Activated CD8-positive, alpha-beta memory T cell treated with anti-CD3 and anti-CD28 coated beads, Interleukin-2, amount 50 U/mL, for 48 hours (primary cell): Measurements from ENCODE around the gene GGT6.
A peak's percentile ranks its signal among the peaks of the same experiment; 100 is the strongest.
"Not testable (repeated sequence)": the region's sequence is repeated elsewhere in the genome, so short reads cannot be mapped to it uniquely, and the experiment has no call there.

ENCODE experiments used
- DNase-seq: peaks from one replicate; pipeline ENCODE4 v3.0.0-alpha.2; 2020

GGT6 gene

DNA sequence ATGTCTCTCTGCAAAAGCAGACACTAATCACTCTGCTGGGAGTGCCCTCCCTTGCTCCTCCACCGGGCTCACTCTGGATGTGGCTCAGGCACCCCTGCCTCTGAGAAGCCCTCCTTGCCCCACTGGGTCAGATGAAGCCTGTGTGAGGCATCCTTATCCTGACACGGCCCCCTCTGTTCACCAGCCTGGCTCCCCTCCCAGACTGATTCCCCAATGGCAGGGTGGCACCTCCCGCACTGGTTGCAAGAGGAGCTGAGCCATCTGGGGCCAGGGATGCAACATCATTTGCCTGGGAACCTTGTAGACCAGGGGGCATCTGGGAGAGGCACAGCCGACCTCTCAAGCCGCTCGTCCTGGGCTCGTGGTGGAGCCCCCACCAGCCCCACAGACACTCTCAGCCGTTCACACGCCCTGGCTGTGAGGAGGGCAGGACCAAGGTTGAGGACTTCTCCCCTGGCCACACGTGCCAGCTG lies 30.6 kb upstream of the GGT6 start:
- no peak for DNase-seq

DNA sequence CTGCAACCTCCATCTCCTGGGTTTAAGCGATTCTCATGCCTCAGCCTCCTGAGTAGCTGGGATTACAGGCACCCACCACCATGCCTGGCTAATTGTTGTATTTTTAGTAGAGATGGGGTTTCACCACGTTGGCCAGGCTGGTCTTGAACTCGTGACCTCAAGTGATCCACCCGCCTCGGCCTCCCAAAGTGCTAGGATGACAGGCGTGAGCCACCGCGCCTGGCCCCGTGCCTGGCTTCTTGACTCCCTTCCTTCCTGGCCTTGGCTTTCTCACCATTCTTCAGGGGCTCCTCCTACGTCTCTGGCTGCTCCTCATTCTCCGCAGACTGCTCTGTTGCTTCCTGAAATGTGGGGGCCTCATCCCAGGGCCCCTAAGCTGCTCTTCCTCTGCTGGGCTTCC lies 29.7 kb upstream of the GGT6 start:
- not testable (repeated sequence) for DNase-seq

DNA sequence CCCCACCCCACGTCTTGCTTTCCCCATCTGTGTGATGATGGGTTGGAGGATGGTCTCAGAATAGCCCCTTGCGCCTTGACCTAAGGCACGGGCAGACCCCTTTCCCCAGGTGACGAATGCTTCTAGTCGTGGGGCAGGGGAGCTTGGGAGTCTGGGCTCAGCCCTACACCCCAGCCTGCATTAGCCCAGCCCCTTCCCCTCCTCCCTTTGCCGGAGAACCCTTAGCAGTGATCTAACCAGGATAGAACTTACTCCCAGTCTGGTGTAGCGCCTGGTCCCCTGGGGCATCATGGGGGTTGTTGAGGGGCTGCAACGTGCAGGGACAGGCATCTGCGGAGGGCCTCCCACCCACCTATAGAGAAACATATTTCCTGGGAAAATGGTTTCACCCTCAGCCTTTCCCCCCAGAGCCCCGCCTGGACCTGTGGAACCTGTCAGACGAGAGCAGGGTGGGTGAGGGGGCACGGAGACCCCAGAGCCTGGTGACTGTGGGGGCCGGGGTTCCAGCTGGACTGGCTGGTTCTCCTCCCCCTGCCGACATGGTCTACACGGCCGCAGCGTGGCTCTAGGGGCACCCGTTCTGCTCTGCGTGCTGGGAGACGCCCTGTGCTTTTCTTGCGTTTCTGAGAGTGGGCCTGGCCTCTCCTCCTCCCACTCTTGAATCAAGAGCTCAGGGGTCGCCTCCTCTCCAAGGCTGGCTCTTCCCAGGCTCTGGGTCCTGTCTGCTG lies 28.7 kb upstream of the GGT6 start:
- DNase-seq: no peak

DNA sequence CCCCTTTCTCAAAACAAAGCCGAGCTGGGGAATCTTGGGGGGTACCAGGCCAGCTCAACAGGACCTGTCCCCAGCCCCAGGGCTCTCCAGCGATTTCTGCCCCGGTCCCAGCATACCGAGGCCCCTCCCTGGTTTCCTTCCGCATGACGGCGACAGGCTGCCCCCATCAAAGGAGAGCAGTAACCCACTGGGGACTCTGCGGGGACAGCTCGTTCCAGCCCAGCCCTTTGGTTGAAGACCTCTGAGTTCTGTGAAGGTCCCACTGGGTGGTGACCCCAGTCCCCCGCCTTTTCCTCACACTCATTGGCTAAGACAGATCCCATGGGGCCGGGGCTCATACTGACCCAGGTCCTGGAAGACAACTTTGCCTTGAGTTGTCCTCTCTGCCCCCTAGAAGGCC lies 28.0 kb upstream of the GGT6 start:
- DNase-seq: no peak

DNA sequence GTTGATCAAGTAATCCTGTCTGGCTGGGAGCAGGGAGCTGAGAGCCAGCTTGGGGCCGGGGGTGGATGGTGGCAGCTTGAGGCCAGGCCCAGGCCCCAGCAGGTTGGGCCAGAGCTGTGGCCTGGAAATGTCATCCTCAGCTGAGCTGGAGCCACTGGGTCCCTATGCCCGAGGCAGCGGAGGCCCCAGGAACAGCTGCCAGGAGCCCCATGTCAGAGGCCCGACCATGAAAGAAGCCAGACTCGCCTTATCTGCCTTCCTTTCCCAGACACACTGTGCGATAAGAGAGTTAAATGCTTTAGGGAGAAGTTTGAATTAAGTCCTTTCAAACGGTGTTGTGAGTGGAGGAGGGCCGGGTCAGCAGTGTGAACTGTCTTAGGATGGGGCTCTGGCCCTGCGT lies 27.4 kb upstream of the GGT6 start:
- DNase-seq: no peak

DNA sequence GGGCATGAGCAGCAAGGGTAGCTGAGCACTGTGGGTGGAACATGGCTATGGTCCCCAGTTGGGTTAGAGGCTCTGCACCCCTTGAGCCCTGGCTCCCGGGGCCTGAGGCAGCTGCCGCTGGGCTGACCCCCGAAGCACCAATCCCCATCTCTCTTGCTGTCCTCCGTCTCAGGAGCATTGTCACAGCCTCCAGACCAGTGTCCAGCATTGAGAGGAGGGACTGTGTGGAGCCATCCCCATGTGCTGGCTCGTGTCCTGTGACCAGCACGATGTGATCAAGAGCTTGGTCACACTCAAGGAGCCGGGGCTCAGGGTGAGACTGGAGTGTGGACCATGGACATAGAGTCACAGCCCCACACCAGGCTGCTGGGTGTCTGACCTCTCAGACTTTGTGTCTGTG lies 26.8 kb upstream of the GGT6 start:
- DNase-seq: no peak

DNA sequence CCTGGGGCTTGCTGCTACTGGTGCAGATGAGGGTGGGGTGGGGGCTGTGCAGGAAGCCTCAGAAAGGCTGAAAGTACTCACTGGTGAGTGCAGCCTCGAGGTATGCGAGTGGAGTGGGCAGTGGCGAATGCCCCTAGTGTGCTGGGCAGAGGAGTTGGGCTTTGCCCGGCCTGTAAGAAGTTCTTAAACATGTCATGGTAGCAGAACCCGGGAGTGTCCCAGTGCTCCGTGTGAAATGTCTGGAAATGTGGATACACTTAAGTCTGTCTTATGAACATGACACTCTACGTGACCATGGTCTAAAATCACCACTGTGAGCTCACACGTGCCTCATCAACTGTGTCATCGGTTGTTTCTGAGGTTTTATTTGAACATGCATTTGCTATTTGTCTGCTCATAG lies 25.7 kb upstream of the GGT6 start:
- no peak for DNase-seq

DNA sequence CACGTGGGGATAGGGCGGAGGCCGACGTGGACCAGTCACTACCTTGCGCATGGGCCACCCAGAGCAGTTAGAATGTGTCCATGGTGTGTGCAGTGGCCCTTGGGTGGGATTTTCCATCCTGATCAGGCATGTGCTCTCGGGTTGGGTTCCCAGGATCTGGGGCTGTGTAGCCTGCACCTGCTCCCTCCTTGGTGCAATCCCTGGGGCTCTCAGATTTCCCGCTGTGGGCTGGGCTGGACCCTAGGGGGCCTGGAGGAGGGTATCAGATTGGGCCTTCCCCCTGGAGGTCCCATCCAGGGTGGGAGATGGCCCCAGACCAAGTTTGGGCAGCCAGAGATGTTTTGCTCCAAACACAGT lies 25.2 kb upstream of the GGT6 start:
- DNase-seq: no peak

DNA sequence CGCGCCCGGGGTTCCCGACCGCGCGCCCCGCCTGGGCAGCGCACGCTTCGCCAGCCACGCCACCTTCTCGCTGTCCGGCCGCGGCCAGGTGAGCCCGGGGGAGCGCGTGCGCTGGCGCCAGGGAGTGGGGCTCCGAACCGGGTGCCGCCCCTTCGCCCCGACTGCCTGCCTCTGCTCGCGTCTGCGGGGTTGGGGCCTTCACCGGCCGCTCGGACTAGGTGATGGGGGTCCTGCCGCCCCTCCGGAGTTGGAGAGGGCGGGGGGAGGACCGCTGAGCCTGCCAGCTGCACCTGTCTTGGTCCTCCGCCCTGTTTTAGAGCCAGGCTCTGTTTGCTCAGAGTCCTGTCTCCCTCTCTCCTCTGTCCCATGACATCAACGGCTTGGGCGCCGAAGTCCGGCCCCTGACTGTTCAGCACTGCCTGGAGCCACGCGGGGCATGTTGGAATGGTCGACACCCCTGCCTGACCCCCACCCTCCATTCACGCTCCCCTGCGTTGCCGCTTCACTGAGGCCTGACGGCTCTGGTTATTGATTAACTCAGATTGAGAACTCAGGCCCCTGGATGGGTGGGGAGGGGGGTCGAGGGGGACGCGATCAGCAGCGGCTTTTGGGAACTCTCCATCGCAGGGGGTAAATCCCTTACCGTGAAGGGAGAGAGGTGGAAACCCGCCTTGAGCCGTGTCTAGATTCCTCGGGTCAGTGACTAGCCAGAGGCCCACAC lies 24.7 kb upstream of the GGT6 start:
- no peak for DNase-seq

DNA sequence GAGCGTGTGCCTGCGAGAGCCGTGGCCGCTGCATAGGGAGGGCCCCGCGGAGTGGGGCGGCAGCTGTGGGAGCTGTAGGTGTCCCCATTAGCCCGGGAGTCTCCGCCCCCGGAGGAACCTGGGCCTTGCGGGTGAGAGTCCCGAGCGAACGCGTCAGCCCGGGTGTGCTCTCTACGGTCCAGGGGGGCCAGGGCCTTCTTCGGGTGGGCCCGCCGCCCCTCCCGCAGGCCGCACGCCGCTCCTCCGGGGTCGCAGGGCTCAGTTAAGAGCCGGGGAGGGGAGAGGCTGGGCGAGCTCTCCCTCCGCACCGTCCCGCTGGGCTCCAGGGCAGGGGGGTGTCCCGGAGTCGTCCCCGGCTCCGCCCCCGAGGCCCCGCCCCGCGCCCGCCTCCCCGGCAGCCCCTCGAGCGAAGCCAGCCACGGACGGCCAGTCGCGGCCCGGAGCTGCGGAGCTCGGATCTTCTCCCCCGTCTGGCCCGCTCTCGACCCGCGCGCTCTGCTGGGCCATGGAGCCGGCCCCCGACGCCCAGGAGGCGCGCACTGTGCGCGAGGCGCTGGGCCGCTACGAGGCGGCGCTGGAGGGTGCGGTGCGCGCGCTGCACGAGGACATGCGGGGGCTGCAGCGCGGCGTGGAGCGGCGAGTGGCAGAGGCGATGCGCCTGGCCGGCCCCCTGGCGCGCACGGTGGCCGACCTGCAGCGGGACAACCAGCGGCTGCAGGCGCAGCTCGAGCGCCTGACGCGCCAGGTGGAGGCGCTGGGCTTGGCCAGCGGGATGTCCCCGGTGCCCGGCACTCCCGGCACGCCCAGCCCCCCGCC lies 23.9 kb upstream of the GGT6 start, which contains the start of gene SMTNL2:
Gene SMTNL2 (plus strand): TSS at position 429 of the 816 bp plus-strand sequence. CDS start 77 bp downstream, at position 506.
- no peak for DNase-seq

DNA sequence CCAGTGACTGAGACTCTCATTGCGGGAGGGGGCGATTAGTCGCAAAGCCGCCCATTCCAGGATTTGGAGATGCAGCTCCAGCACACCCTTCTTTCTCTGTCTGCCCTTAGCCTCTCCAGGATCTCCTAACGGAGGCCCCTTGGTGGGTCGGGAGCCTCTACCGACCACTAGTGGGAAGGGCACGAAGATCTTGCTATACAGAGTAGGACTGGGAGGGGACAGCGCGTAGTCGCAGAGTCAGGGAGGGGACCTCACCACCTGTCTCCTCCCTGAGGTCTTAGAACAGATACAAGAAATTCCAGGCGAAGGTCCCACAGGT lies 23.4 kb upstream of the GGT6 start:
- no peak for DNase-seq

DNA sequence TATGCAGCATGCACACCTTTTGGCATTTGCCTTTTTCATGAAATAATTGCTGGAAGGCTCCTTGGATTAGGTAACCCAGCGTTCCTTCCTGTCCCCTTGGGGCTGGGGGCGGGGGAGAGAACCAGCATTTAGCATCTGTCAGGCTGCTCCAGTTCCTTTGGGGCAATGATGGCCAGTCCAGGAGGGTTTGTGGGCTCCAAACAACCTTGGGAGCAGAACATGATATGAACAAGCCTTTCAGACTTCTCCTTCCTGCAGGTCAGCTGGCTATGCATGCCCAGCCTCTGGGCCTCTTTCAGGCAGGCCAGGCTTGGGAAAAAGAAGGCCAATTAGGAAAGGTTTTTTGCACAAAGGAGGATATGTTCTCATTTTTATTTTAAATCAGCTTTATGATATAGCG lies 22.8 kb upstream of the GGT6 start:
- no peak for DNase-seq

DNA sequence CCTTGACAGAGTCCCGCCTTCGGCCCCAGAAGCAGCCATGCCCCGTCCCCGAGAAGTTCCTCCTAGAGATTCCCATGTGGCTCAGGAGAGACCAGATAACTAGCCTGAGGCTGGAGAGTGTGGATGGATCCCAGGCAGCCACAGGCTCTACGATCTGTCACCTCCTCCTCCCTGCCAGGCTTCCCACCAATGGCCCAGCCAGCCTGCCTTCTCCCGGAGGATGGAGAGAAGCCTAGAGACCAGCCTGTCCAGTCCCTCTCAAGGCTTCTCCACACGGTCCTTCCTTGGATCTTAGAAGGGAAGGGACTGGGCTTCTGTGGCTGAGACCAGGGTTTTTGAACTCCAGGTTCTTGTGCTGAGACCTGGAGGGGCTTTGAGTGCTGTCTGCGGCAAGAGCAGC lies 22.3 kb upstream of the GGT6 start:
- no peak for DNase-seq

DNA sequence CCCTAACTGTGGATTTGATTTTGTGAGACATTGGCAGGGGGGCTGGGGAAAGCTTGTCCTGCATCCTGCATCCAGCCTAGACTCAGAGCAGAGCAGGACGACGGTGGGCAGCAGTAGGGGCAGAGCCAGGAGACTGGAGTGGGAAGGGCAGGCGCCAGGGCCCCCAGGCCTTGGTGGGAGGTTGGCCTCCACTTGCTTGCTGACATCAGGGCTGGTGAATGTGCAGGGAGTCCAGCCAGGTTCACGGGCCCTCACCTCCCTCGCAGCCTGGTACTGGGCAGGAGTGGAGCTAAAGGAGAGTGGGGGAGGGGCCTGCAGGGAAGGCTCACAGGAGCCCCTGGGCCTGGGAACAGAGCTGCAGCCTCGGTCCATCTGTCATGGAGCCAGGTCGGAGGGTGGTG lies 21.7 kb upstream of the GGT6 start:
- no peak for DNase-seq

DNA sequence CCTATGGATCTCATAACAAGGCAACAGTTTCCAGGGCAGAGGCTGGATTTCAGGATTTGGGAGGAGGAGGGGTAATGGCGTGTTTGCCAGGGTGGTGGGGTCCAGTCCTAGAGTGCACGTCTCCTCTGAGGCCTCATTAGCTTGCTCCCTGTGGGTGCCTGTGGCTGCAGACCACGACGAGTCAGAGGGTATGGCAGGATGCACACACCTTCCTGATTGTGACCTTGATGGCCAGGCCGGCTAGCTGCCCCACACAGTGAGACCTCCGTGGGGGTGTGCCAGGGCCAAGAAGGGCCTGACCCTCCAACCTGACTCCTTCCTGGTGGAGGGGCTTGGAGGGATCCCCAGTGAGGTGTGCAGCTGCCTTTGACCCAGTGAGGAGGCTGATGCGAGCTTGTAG lies 19.9 kb upstream of the GGT6 start:
- no peak for DNase-seq

DNA sequence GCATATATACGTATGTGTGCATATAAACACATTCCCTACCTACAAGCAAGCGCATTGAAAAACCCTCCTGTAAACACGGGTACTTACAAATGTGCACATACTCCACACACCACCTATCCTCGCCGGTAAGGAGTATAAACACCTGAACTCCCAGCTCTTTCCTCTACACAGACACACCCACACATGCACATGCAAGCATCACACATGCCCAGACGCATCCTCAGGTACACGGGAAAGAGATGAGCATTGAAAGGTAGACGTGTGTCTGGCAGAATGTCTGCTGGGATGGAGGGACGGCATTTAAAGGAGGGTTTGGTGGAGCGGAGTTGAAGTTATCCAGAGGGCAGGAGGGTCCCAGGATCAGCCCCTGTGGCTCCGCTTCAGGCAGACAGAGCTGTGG lies 19.3 kb upstream of the GGT6 start:
- DNase-seq: no peak

DNA sequence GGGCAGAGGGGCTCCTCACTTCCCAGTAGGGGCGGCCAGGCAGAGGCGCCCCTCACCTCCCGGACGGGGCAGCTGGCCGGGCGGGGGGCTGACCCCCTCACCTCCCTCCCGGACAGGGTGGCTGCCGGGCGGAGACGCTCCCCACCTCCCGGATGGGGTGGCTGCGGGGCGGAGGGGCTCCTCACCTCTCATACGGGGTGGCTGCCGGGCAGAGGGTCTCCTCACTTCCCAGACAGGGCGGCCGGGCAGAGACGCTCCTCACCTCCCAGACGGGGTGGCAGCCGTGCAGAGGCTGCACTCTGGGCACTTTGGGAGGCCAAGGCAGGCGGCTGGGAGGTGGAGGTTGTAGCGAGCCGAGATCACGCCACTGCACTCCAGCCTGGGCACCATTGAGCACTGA lies 18.0 kb upstream of the GGT6 start:
- DNase-seq: not testable (repeated sequence)

DNA sequence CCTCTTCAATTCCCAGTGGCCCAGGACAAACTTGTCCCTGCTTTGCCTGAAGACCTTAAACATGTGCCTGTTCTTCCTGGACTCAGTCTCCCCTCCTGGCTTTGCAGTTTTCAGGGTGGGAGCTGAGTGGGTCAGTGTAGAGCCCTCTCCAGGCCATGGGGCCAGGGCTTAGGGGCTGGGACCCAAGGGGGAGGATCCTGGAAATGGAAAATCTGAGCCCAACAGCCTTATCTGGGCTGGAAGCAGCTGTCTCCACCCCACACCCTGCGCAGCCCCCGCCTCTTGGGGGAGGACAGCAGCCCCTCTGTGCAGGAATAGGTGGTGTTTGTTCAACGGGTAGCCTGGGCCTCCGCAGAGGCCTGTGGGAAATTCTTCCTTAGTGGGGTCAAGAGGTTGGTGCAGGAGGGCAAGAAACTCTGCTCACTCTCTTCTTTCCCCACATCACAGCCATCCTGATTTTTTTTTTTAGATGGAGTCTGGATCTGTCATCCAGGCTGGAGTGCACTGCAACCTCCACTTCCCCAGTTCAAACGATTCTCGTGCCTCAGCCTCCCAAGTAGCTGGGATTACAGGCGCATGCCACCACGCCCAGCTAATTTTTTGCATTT lies 17.1 kb upstream of the GGT6 start:
- DNase-seq: no peak

DNA sequence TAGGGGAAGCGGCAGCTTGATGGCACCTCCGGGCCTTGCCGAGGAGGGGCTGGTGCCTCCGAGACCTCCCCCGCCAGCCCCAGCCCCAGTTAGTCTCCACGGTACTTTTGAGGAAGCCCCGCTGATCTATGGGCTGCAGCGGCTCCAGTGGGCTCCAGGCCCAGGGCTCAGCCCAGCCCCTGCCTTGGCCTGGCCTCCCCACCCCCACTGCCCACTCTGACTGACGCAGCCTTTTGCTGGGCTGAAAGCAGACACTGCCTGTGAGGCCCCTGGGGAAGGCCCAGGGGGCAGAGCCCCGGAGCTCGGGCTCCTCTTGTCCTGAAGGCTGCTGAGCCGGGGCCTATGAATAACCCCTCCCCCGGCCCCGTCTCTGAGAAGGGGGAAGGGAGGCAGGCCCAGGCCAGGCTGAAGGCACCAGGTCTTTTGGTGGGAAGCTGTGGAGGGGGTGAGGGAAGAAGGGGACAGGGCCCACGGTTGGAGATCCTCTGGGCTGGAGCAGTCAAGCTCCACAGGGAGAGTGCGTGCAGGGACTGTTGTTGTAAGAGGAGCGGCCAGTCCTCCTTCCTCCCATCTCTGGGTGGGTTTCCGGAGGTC lies 16.4 kb upstream of the GGT6 start:
- no peak for DNase-seq

DNA sequence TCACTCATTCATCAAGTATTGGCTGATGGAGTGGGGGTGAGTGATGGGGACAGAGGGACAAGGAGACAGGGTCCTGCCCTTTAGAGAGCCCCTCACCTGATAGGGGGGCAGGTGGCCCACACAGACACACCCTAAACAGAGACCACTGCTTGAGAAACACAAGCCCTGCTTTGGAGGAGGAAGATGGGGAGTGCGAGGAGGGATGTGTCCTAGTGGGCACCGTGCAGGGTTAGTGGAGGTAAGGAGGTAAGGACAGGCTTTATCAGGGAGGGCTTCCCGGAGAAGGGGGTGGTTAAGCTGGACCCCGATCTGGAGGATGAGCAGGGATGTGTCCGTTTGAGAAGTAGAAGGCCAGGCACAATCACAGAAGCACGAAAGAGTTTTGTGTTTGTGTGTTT lies 15.8 kb upstream of the GGT6 start:
- no peak for DNase-seq

DNA sequence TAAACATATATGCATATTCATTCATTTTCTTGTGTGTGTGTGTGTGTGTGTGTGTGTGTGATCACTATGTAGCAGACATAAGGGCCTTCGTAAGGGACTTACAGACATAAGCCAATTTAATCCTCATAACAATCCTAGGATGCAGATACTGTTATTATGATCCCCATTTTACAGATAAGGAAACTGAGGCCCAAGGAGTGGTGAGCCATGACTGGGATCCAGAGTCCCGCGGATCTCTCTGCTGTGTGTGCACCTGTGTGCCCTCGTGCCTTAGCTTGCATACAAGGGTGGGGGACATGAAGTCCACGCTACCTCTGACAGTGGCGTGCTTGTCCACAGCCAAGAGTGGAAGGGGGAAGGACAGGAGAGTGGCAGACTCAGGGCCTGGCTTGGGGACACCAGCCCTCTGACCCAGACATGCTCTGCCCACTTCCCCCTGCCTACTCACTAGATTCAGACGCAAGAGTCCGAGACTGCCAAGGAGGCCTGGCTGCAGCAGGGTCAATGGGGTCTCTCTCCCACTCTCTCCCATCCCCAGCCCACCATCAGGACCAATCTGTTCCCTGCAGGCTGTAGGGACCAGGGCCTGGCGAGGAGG lies 14.2 kb upstream of the GGT6 start:
- no peak for DNase-seq

DNA sequence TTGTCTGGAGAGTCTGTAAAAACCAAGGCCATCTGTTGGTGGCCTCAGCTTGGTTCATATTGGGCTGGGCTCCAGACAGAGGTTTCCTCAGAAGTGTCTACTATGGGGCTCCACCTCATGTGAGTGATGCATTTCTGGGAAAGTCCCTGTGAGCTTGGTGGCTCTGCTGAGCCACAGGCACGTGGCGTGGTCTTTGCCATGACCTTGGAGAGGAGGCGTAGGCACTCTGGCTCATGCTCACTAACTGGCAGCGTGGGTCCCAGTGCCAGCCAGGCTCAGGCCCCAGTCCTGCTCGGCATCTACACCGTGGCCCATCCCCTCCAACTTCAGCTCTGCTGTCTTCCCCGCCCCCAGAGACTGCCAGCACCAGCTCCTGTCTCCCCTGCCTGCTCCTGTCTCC lies 13.3 kb upstream of the GGT6 start:
- DNase-seq: peak; percentile 84

DNA sequence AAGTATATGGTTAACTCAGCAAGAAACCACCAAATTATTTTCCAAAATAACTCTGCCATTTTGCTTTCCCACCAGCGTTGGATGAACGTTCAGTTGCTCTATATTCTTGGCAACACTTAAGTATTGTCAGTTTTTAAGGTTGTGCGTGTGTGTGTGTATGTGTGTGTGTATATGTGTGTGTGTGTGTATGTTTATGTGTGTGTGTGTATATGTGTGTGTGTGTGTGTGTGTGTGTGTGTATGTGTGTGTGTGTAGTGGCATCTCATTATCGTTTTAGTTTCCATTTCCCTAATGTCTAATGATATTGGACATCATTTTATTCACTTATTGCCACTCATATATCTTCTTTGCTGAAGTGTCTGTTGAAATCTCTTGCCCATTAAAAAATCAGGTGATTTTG lies 12.7 kb upstream of the GGT6 start:
- no peak for DNase-seq
